Activated B cell treated with CpG ODN at 0.5 μM for 24 hours (primary cell): ENCODE measurements around the gene LRP3. TPM values are rescaled to one million over a fixed set of nuclear protein-coding genes. Genes with fewer than 3 reads are reported as not detected.
A peak's percentile ranks its signal among the peaks of the same experiment; 100 is the strongest.
"Not testable (repeated sequence)": the region's sequence is repeated elsewhere in the genome, so short reads cannot be mapped to it uniquely, and the experiment has no call there.

ENCODE experiments used
- ATAC-seq: fragments of 200-7000 bp; cut with Tn5 transposase; one replicate; pipeline ENCODE4 v1.10.0; 2021; ENCODE audit warnings: low read depth, mild to moderate bottlenecking, moderate library complexity
- CTCF ChIA-PET: fragments of 350-600 bp; sonication (Branson Sonifier 250); formaldehyde crosslinking; loops from one replicate; lab custom pipeline; 2021; ENCODE audit warnings: antibody characterized with exemption; lab: Charles Lee
- POLR2A ChIA-PET: fragments of 350-600 bp; sonication (Branson Sonifier 250); formaldehyde crosslinking; loops from one replicate; lab custom pipeline; 2021; ENCODE audit warnings: antibody characterized with exemption; lab: Charles Lee
- DNase-seq: peaks from one replicate; pipeline ENCODE4 v3.0.0; 2022
- H3K27ac Mint-ChIP-seq: one replicate; pipeline ENCODE4 v1.8.0; 2020; ENCODE audit warnings: mixed read lengths
- H3K27me3 Mint-ChIP-seq: one replicate; pipeline ENCODE4 v1.8.0; 2021; ENCODE audit warnings: mixed read lengths
- H3K36me3 Mint-ChIP-seq: one replicate; pipeline ENCODE4 v1.8.0; 2021; ENCODE audit warnings: low read depth, mixed read lengths
- H3K4me1 Mint-ChIP-seq: one replicate; pipeline ENCODE4 v1.8.0; 2021; ENCODE audit warnings: mixed read lengths
- H3K4me3 Mint-ChIP-seq: one replicate; pipeline ENCODE4 v1.8.0; 2020; ENCODE audit warnings: mild to moderate bottlenecking, mixed read lengths
- H3K9me3 Mint-ChIP-seq: one replicate; pipeline ENCODE4 v1.8.0; 2020; ENCODE audit warnings: mixed read lengths
- intact Hi-C: fragments of 100-400 bp; cut with micrococcal nuclease; formaldehyde crosslinking; loops from one replicate; pipeline ENCODE4 v1.15.1; 2024
- total RNA-seq: library from RNA; stranded (reverse); gene quantifications from 2 replicates; pipeline ENCODE4 v1.2.3, GENCODE V29; 2022
- TF ChIP-seq, protein P1 (sequence below): fragments of 200-600 bp; IDR thresholded peaks from one replicate; pipeline ENCODE4 v1.8.0; 2022; ENCODE audit warnings: antibody characterized with exemption, mild to moderate bottlenecking

Gene LRP3
- total RNA-seq, 1 donor from 2014 or later: not detected

DNA sequence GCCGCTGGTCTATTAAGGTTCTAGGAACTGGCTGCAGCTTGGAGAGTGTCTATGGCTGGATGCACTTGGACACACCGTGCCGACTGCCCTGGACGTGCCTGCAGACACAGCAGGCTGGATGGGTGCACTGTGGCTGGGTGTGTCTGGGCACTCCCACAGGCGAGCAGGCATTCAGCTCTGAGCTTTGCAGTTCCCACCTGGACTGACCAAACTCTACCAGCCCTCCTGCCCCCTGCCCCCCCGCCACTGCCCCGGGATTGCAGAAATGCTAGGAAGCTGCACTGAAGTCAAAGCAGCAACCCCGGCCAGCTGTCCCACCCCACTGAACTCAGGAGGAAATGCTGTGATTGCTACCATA is 7.0 kb upstream of the LRP3 start:
- no peaks in the 10 kb centered on the region for H3K36me3 Mint-ChIP-seq

DNA sequence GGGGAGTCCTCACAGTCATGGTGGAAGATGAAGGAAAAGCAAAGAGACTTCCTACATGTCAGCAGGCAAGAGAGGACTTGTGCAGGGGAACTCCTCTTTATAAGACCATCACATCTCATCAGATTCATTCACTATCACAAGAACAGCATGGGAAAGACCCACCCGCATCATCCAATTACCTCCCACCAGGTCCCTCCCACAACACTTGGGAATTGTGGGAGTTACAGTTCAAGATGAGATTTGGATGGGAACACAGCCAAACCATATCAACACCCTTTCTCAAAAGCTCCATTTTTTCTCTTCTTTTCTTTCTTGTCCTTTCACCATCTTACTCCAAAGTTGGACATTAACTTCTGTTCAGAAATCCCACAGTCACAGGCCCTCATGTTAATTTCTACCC is 4.7 kb upstream of the LRP3 start:
- H3K4me1 Mint-ChIP-seq: peaks cover 14% of the 10 kb centered on the region
- no peaks in the 10 kb centered on the region for H3K9me3 Mint-ChIP-seq
- intact Hi-C loops: no loop called here
- ATAC-seq: no peak
- no peak overlapping the region for H3K27ac Mint-ChIP-seq
- CTCF ChIA-PET: no interaction called here
- H3K36me3 Mint-ChIP-seq: no peaks in the 10 kb centered on the region
- peaks cover 26% of the 10 kb centered on the region for H3K27me3 Mint-ChIP-seq
- TF ChIP-seq, protein P1, sequence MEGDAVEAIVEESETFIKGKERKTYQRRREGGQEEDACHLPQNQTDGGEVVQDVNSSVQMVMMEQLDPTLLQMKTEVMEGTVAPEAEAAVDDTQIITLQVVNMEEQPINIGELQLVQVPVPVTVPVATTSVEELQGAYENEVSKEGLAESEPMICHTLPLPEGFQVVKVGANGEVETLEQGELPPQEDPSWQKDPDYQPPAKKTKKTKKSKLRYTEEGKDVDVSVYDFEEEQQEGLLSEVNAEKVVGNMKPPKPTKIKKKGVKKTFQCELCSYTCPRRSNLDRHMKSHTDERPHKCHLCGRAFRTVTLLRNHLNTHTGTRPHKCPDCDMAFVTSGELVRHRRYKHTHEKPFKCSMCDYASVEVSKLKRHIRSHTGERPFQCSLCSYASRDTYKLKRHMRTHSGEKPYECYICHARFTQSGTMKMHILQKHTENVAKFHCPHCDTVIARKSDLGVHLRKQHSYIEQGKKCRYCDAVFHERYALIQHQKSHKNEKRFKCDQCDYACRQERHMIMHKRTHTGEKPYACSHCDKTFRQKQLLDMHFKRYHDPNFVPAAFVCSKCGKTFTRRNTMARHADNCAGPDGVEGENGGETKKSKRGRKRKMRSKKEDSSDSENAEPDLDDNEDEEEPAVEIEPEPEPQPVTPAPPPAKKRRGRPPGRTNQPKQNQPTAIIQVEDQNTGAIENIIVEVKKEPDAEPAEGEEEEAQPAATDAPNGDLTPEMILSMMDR: no peak
- no peak overlapping the region for H3K4me3 Mint-ChIP-seq
- POLR2A ChIA-PET: interaction anchor here (0.6 kb wide), 1 partner anchor 178 kb away, joined by 8 read pairs; no protein-coding TSS in a partner anchor
- DNase-seq: no peak

More for the DNA sequence above, 7.0 kb upstream of the LRP3 start:
- POLR2A ChIA-PET: interaction anchor here (0.6 kb wide), 1 partner anchor 47 kb away, joined by 4 read pairs; no protein-coding TSS in a partner anchor
- ATAC-seq (no peak), DNase-seq (peak; percentile 3)
- TF ChIP-seq, protein P1: no peak
- Mint-ChIP-seq H3K4me3 (no peak overlapping the region), H3K27me3 (peaks cover 10% of the 10 kb centered on the region), H3K27ac (no peak overlapping the region), H3K4me1 (peaks cover 10% of the 10 kb centered on the region), H3K9me3 (no peaks in the 10 kb centered on the region)
- CTCF ChIA-PET: no interaction called here
- intact Hi-C loops: no loop called here

DNA sequence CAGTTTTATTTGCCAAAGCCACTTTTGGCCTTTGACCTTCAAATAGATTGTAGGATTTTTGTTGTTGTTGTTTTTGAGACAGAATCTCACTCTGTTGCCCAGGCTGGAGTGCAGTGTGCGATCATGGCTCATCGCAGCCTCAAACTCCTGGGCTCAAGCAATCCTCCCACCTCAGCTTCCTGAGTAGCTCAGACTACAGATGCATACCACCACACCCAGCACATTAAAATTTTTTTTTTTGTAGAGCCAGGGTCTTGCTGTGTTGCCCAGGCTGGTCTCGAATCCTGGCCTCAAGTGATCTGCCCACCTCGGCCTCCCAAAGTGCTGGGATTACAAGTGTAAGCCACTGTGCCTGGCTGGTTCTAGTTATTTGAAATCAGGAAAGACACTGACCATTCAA is 3.0 kb upstream of the LRP3 start:
- CTCF ChIA-PET, DNase-seq, ATAC-seq, H3K9me3 Mint-ChIP-seq, H3K36me3 Mint-ChIP-seq, H3K27ac Mint-ChIP-seq, H3K4me3 Mint-ChIP-seq, POLR2A ChIA-PET, intact Hi-C loops: not testable (repeated sequence)
- Mint-ChIP-seq H3K27me3 (peaks cover 30% of the 10 kb centered on the region), H3K4me1 (peaks cover 17% of the 10 kb centered on the region)

DNA sequence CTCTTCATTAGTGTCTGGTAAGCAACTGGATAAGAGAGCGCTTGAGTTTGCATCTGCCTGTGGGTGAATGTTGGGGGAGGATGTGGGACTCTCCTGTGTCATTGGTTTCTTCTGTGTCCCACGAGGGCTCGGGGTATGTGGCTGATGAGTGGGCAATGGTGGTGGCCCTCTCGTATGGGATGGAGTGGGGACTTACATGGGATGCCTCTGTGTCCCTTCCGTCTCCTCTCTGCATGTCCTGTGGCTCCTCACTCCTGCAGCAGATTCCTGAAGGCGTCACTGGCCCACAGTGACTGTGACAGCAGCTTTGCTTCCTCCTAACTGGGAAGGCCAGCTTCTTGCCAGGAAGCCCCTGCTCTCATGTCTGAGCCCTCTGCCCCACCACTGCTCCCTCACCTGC is 2.6 kb upstream of the LRP3 start:
- POLR2A ChIA-PET: no interaction called here
- intact Hi-C loops: no loop called here
- Mint-ChIP-seq H3K4me3 (no peak overlapping the region), H3K36me3 (no peaks in the 10 kb centered on the region), H3K9me3 (no peaks in the 10 kb centered on the region), H3K27me3 (peaks cover 31% of the 10 kb centered on the region), H3K4me1 (peaks cover 14% of the 10 kb centered on the region), H3K27ac (no peak overlapping the region)
- no peak for DNase-seq
- no peak for ATAC-seq
- CTCF ChIA-PET: no interaction called here
- TF ChIP-seq, protein P1: no peak

DNA sequence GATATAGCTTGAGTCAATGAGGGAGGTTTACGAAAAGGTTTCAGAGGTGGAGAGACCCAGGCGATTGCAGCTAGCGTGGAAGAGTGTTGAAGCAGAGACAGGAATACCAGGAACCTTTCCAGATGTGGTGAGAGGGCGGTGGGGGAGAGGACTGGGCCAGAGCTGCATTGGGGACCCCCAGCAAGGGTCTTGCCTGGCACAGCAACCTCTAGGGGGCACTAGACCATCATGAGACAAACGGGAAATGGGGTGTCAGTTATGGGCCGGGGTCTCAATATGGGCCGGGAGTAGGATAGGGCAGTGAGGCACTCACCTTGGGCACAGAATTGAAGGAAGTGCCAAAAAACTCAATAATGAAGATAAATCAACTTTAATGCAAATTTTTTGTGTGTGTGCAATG is 2.1 kb upstream of the LRP3 start:
- Mint-ChIP-seq H3K36me3 (no peaks in the 10 kb centered on the region), H3K4me1 (peaks cover 9% of the 10 kb centered on the region), H3K27me3 (peaks cover 34% of the 10 kb centered on the region), H3K9me3 (no peaks in the 10 kb centered on the region), H3K27ac (no peak overlapping the region), H3K4me3 (no peak overlapping the region)
- TF ChIP-seq, protein P1: no peak
- POLR2A ChIA-PET: no interaction called here
- no peak for ATAC-seq
- DNase-seq: no peak
- intact Hi-C loops: no loop called here
- CTCF ChIA-PET: no interaction called here

DNA sequence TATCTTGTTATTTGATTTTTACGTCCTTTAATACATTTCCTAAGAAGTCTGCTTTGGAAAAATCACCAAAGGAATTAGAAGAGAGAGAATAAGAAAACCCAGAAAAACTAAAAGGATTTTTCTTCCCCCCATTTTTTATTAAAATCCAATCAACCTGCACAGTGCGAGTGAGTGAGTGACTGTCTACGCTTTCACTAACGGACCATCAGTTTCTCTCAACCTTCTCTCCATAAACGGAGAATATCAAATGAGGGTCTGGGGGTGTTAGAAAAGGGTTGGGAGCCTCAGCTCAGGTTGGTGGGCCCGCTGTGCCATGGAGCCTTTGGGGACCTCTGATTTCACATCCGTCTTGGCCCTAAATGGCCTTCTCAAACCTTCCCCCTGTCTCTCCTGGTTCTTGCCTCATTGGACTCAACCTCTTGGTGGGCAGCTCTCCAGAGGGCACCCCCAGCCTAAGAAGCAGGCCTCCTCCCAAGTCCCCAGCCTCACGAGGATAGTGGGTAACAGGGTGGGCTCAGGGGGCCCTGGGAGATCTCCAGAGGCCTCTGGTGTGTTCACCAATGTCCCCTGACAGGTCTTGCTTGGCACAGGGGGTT is 763 bp upstream of the LRP3 start:
- no peak overlapping the region for H3K4me3 Mint-ChIP-seq
- ATAC-seq: no peak
- no peaks in the 10 kb centered on the region for H3K9me3 Mint-ChIP-seq
- TF ChIP-seq, protein P1: no peak
- H3K36me3 Mint-ChIP-seq: no peaks in the 10 kb centered on the region
- H3K4me1 Mint-ChIP-seq: peaks cover 7% of the 10 kb centered on the region
- H3K27ac Mint-ChIP-seq: no peak overlapping the region
- H3K27me3 Mint-ChIP-seq: peaks cover 34% of the 10 kb centered on the region
- ChIA-PET POLR2A (no interaction called here), CTCF (no interaction called here)
- DNase-seq: no peak
- intact Hi-C loops: no loop called here
